ENCODE results near the gene KLHL30. TPM values are rescaled to one million over a fixed set of nuclear protein-coding genes. Genes with fewer than 3 reads are reported as not detected.

KLHL30 gene
- total RNA-seq, 1 experiment from 2014 or later: 0.61 TPM

GRCh38 chr2:238162251-238162845, 23.9 kb downstream of the KLHL30 start (continued):
- no peak for TF ChIP-seq REST (IDR thresholded peaks at IDR 0.05; ENCODE audit: low read depth)
- TF ChIP-seq EZH2 (IDR thresholded peaks at IDR 0.05): no peak
- TF ChIP-seq TCF7L2 (IDR thresholded peaks at IDR 0.05; ENCODE audit: borderline replicate concordance, extremely low read depth, insufficient read depth, insufficient read length): no peak

- CTCF ChIA-PET: no interaction called here
- no peak overlapping the region for H3K4me3 ChIP-seq (replicated peaks in 1 of 2; ENCODE audit: low read depth in 1 of 2, low read length in 2 of 2)
- no peak overlapping the region for H3K9ac ChIP-seq (ENCODE audit: low read length)
- RAD21 ChIA-PET (ENCODE audit: low non-redundant PET in 1 of 2, low total read pairs in 2 of 2, uncharacterized antibody in 2 of 2, unreplicated experiment in 2 of 2): no interaction called here
- no peaks in the 10 kb centered on the region for H4K20me1 ChIP-seq (ENCODE audit: insufficient read depth)
- no peak overlapping the region for H3K4me2 ChIP-seq (ENCODE audit: low read length)
- no peak overlapping the region for H3K27ac ChIP-seq (ENCODE audit: low read depth, low read length)
- H3K36me3 ChIP-seq (ENCODE audit: control insufficient read depth in 1 of 2, insufficient read depth in 2 of 2, low read length in 2 of 2): no peaks in the 10 kb centered on the region
- H3K79me2 ChIP-seq (ENCODE audit: insufficient read depth, low read length): no peaks in the 10 kb centered on the region
- no peaks in the 10 kb centered on the region for H3K9me3 ChIP-seq (ENCODE audit: control insufficient read depth in 1 of 2, insufficient read depth in 1 of 2, low read depth in 1 of 2, low read length in 2 of 2)
- intact Hi-C loops (cut with micrococcal nuclease): no loop called here
- H3K27me3 ChIP-seq (ENCODE audit: insufficient read depth, low read length): no peaks in the 10 kb centered on the region
- H3K9me2 ChIP-seq (ENCODE audit: insufficient read depth): no peaks in the 10 kb centered on the region
- DNase-seq (ENCODE audit: low read depth, low spot score) (no peak), ATAC-seq (no peak)
- H2AFZ ChIP-seq (ENCODE audit: low read depth, low read length, poor library complexity, severe bottlenecking): no peak overlapping the region
- POLR2A ChIA-PET: no interaction called here
- H3K4me1 ChIP-seq (ENCODE audit: control insufficient read depth in 1 of 2, insufficient read depth in 2 of 2, low read length in 2 of 2): peaks cover 4 to 12% of the 10 kb centered on the region in 2 experiments; a peak in 3 of 4 replicates
- no TSS peak for BruUV-seq (replicated peaks)
- TF ChIP-seq SIN3A (IDR thresholded peaks at IDR 0.05; ENCODE audit: low read depth) (no peak), ZFX (IDR thresholded peaks at IDR 0.05) (no peak), YY1 (IDR thresholded peaks at IDR 0.05; ENCODE audit: extremely low read depth, insufficient replicate concordance, low read depth, low read length) (no peak), SP1 (IDR thresholded peaks at IDR 0.05; ENCODE audit: low read depth) (no peak), SRF (IDR thresholded peaks at IDR 0.05; ENCODE audit: low read depth) (no peak), CBX3 (IDR thresholded peaks at IDR 0.05; ENCODE audit: low read depth) (no peak), POLR2AphosphoS5 (IDR thresholded peaks at IDR 0.05; ENCODE audit: low read depth, low read length) (no peak), POLR2A (IDR thresholded peaks at IDR 0.05; ENCODE audit: borderline replicate concordance, extremely low read depth, insufficient read depth, insufficient read length) (no peak), EZH2phosphoT487 (IDR thresholded peaks at IDR 0.05; ENCODE audit: borderline replicate concordance) (no peak), CEBPB (IDR thresholded peaks at IDR 0.05; ENCODE audit: low read depth) (no peak), EGR1 (IDR thresholded peaks at IDR 0.05; ENCODE audit: low read depth) (no peak), EZH2 (IDR thresholded peaks at IDR 0.05) (no peak), ATF3 (IDR thresholded peaks at IDR 0.05) (no peak), ZBTB33 (IDR thresholded peaks at IDR 0.05; ENCODE audit: extremely low read depth, insufficient replicate concordance, low read length) (no peak), RAD21 (IDR thresholded peaks at IDR 0.05; ENCODE audit: low read depth) (no peak), TCF7L2 (IDR thresholded peaks at IDR 0.05; ENCODE audit: borderline replicate concordance, extremely low read depth, insufficient read depth, insufficient read length) (no peak), ZNF274 (IDR thresholded peaks at IDR 0.05; ENCODE audit: low read depth, low read length) (no peak), MAX (IDR thresholded peaks at IDR 0.05) (no peak)
Measured at GRCh38 chr2:238162846-238163441, 24.5 kb downstream of the KLHL30 start.
